ENCODE data around the gene SRR. TPM values are rescaled to one million over a fixed set of nuclear protein-coding genes. Genes with fewer than 3 reads are reported as not detected.

The SRR gene
- total RNA-seq, 1 experiment from 2014 or later, result 5.6 TPM

GRCh38 chr17:2336852-2337543 is 33.2 kb downstream of the SRR start, which contains the start of gene SGSM2:
SGSM2 (plus strand) TSS chr17:2337501; CDS start chr17:2337689, 188 bp downstream.
- Histone ChIP-seq H3K23me2 (ENCODE audit: insufficient read length, low read depth, low read length, poor library complexity, severe bottlenecking) (peaks cover 12% of the 10 kb centered on the region), H2BK15ac (ENCODE audit: low read depth, low read length) (no peak within 1 kb of the TSS), H2AK5ac (ENCODE audit: insufficient read length, low read length) (no peak within 1 kb of the TSS), H3K4ac (ENCODE audit: low read depth, low read length) (no peak within 1 kb of the TSS), H3K9me3 (ENCODE audit: control insufficient read depth, low read depth, low read length) (no peaks in the 10 kb centered on the region), H3K56ac (ENCODE audit: insufficient read length, low read depth, low read length) (no peak within 1 kb of the TSS), H3K79me2 (ENCODE audit: insufficient read depth, low read length) (peaks cover 6% of the 10 kb centered on the region; the same call in 1 of the 2 replicates), H3K18ac (ENCODE audit: insufficient read length, low read depth, low read length) (no peak within 1 kb of the TSS), H3K79me1 (ENCODE audit: insufficient read depth, low read depth, low read length, poor library complexity, severe bottlenecking) (no peaks in the 10 kb centered on the region), H3T11ph (ENCODE audit: low read length) (no peak within 1 kb of the TSS), H4K91ac (ENCODE audit: insufficient read length, low read depth, low read length) (no peak within 1 kb of the TSS), H2BK5ac (ENCODE audit: insufficient read length, low read length) (no peak within 1 kb of the TSS), H3K14ac (ENCODE audit: insufficient read depth, low read length) (no peak within 1 kb of the TSS; the same call in 1 of the 2 replicates), H4K20me1 (ENCODE audit: control insufficient read depth, insufficient read depth, insufficient read length) (peaks cover 2% of the 10 kb centered on the region), H4K5ac (ENCODE audit: insufficient read length, low read depth, low read length) (no peak within 1 kb of the TSS), H3K4me2 (ENCODE audit: insufficient read depth, insufficient read length, low read length) (peak within 1 kb of the TSS; percentile 79), H2BK12ac (ENCODE audit: insufficient read length, low read depth, low read length) (no peak within 1 kb of the TSS), H3K9ac (ENCODE audit: extremely low read depth, insufficient read length, low read length) (peak within 1 kb of the TSS; percentile 10), H2BK120ac (ENCODE audit: low read depth, low read length, poor library complexity, severe bottlenecking) (no peak within 1 kb of the TSS), H3K27ac (ENCODE audit: insufficient read length, low read depth, low read length) (no peak within 1 kb of the TSS), H3K27me3 (ENCODE audit: insufficient read depth, low read length) (no peaks in the 10 kb centered on the region), H3K4me1 (ENCODE audit: insufficient read depth, low read length) (peaks cover 3% of the 10 kb centered on the region; the same call in 1 of the 2 replicates), H3K23ac (ENCODE audit: insufficient read length, low read depth, low read length) (no peak within 1 kb of the TSS), H4K8ac (replicated peaks; ENCODE audit: insufficient read length, low read depth, low read length) (no peak within 1 kb of the TSS), H2BK20ac (ENCODE audit: low read depth, low read length, poor library complexity, severe bottlenecking) (no peak within 1 kb of the TSS), H2AFZ (ENCODE audit: low read length) (no peak within 1 kb of the TSS)
- Mint-ChIP-seq H3K4me3 (peak within 1 kb of the TSS; percentile 73 to 84), H3K36me3 (ENCODE audit: insufficient read depth in 1 of 3, low read depth in 3 of 3) (peaks cover 5 to 21% (median 7%) of the 10 kb centered on the region in 3 experiments; a peak in 6 of 7 replicates), H3K27me3 (ENCODE audit: low read depth) (no peaks in the 10 kb centered on the region), H3K9me3 (no peaks in the 10 kb centered on the region), H3K4me1 (peaks cover 2 to 11% of the 10 kb centered on the region in 2 experiments; a peak in 3 of 4 replicates), H3K27ac (peak within 1 kb of the TSS; percentile 82 to 96 (median 95); a peak in 4 of 7 replicates)
- no CpG with 5 or more reads among the region's 77 CpGs for WGBS (ENCODE audit: extremely low coverage, insufficient read length, low lambda C conversion rate)
- TF ChIP-seq CTCF (conservative IDR thresholded peaks at IDR 0.05), result no peak
- peak; percentile 62 for DNase-seq

Data from H9 (cell line).